ENCODE measurements around the gene FBXO15. TPM values are rescaled to one million over a fixed set of nuclear protein-coding genes. Genes with fewer than 3 reads are reported as not detected.

The FBXO15 gene
- total RNA-seq, 1 donor from 2014 or later = not detected

GRCh38 chr18:74152270-74152669 is 4.6 kb upstream of the FBXO15 start:
- Histone ChIP-seq H3K27ac (no peak overlapping the region), H3K36me3 (peaks cover 0 to 15% of the 10 kb centered on the region in 2 donors), H3K9me3 (no peaks in the 10 kb centered on the region), H3K4me3 (no peak overlapping the region), H3K27me3 (no peaks in the 10 kb centered on the region), H3K4me1 (peaks cover 23% of the 10 kb centered on the region)
- DNase-seq (ENCODE audit: extremely low spot score in 2 of 2) = no peak
- TF ChIP-seq CTCF (IDR thresholded peaks at IDR 0.05) = no peak
- TF ChIP-seq POLR2AphosphoS5 (IDR thresholded peaks at IDR 0.05; ENCODE audit: insufficient read depth in 1 of 2, low read depth in 1 of 2) = no peak
- no peak for TF ChIP-seq POLR2A (IDR thresholded peaks at IDR 0.05)
- intact Hi-C loops (cut with DNase I) = no loop called here

- Histone ChIP-seq H3K36me3 (no peaks in the 10 kb centered on the region), H3K27me3 (no peaks in the 10 kb centered on the region), H3K4me3 (no peak overlapping the region), H3K4me1 (peaks cover 30% of the 10 kb centered on the region), H3K9me3 (no peaks in the 10 kb centered on the region), H3K27ac (no peak overlapping the region)
- TF ChIP-seq POLR2AphosphoS5 (IDR thresholded peaks at IDR 0.05; ENCODE audit: insufficient read depth in 1 of 2, low read depth in 1 of 2) (no peak), CTCF (IDR thresholded peaks at IDR 0.05) (no peak), POLR2A (IDR thresholded peaks at IDR 0.05) (no peak)
- intact Hi-C loops (cut with DNase I) = no loop called here
- no peak for DNase-seq (ENCODE audit: extremely low spot score in 2 of 2)
Observed at GRCh38 chr18:74149878-74150277, 2.2 kb upstream of the FBXO15 start.

- Histone ChIP-seq H3K36me3 (no peaks in the 10 kb centered on the region), H3K4me1 (peaks cover 30% of the 10 kb centered on the region), H3K27ac (peak overlapping the region; percentile 97), H3K27me3 (no peaks in the 10 kb centered on the region), H3K9me3 (no peaks in the 10 kb centered on the region), H3K4me3 (peak overlapping the region; percentile 63 to 89)
- DNase-seq (ENCODE audit: extremely low spot score in 2 of 2) = no peak
- TF ChIP-seq POLR2A (IDR thresholded peaks at IDR 0.05) (no peak), CTCF (IDR thresholded peaks at IDR 0.05) (no peak), POLR2AphosphoS5 (IDR thresholded peaks at IDR 0.05; ENCODE audit: insufficient read depth in 1 of 2, low read depth in 1 of 2) (no peak)
- intact Hi-C loops (cut with DNase I) = no loop called here
Observed at GRCh38 chr18:74148543-74149070, 973 bp upstream of the FBXO15 start.

GRCh38 chr18:74147491-74147778 is 199 bp downstream of the FBXO15 start:
- H3K4me1 ChIP-seq = peaks cover 30% of the 10 kb centered on the region
- H3K27me3 ChIP-seq = no peaks in the 10 kb centered on the region
- no peak for DNase-seq (ENCODE audit: extremely low spot score in 2 of 2)
- TF ChIP-seq POLR2A (IDR thresholded peaks at IDR 0.05) (no peak), POLR2AphosphoS5 (IDR thresholded peaks at IDR 0.05; ENCODE audit: insufficient read depth in 1 of 2, low read depth in 1 of 2) (no peak), CTCF (IDR thresholded peaks at IDR 0.05) (no peak)
- H3K27ac ChIP-seq = peak overlapping the region; percentile 97
- intact Hi-C loops (cut with DNase I) = no loop called here
- H3K36me3 ChIP-seq = no peaks in the 10 kb centered on the region
- no peaks in the 10 kb centered on the region for H3K9me3 ChIP-seq
- peak overlapping the region; percentile 63 to 89 for H3K4me3 ChIP-seq

GRCh38 chr18:74146756-74147155 is 878 bp downstream of the FBXO15 start:
- Histone ChIP-seq H3K9me3 (no peaks in the 10 kb centered on the region), H3K36me3 (no peaks in the 10 kb centered on the region), H3K27ac (no peak overlapping the region), H3K27me3 (no peaks in the 10 kb centered on the region), H3K4me1 (peaks cover 30% of the 10 kb centered on the region), H3K4me3 (peak overlapping the region; percentile 63 to 89)
- no peak for DNase-seq (ENCODE audit: extremely low spot score in 2 of 2)
- TF ChIP-seq POLR2AphosphoS5 (IDR thresholded peaks at IDR 0.05; ENCODE audit: insufficient read depth in 1 of 2, low read depth in 1 of 2) (no peak), POLR2A (IDR thresholded peaks at IDR 0.05) (no peak), CTCF (IDR thresholded peaks at IDR 0.05) (no peak)
- intact Hi-C loops (cut with DNase I) = no loop called here

All from vagina (tissue), 2 donors.